AG04450 (cell line): Measurements from ENCODE around the gene STOML1. TPM values are rescaled to one million over a fixed set of nuclear protein-coding genes. Genes with fewer than 3 reads are reported as not detected.

Experiments used
- CTCF ChIA-PET: fragments of 300-600, 350-600 bp; formaldehyde crosslinking; extraction: SDS; loops from one replicate; lab custom pipeline; 2022; ENCODE audit warnings: antibody characterized with exemption, inconsistent platforms; lab: Charles Lee
- POLR2A ChIA-PET: fragments of 350-600 bp; formaldehyde crosslinking; extraction: SDS; loops from one replicate; lab custom pipeline; 2021; ENCODE audit warnings: antibody characterized with exemption, inconsistent platforms; lab: Yijun Ruan, JAX
- DNase-seq: peaks from one replicate; pipeline ENCODE4 v3.0.0-alpha.2; 2011; ENCODE audit warnings: low read depth, low spot score
- H3K27ac ChIP-seq: one replicate; pipeline ENCODE4 v1.5.1; 2012; ENCODE audit warnings: low read depth, low read length, control low read depth
- H3K27me3 ChIP-seq: one replicate; pipeline ENCODE4 v1.6.0; 2012; ENCODE audit warnings: low read length; ENCODE audit not compliant: control insufficient read depth, insufficient read depth
- H3K4me3 ChIP-seq: 2 replicates; pipeline ENCODE4 v1.5.1; 2011; ENCODE audit warnings: mild to moderate bottlenecking, low read depth, low read length, control low read depth
- H3K9me3 ChIP-seq: 2 replicates; pipeline ENCODE4 v1.5.1; 2012; ENCODE audit warnings: low read length; ENCODE audit not compliant: control insufficient read depth, insufficient read depth
- CTCF ChIP-seq: IDR thresholded peaks from 2 replicates; pipeline ENCODE4 v1.5.1; 2011; ENCODE audit warnings: low read depth, low read length, control low read depth, inconsistent platforms
- polyA plus RNA-seq: library from polyadenylated mRNA; depleted of rRNA; stranded (reverse); fragments of >200 nt; gene quantifications from 2 replicates; pipeline ENCODE4 v1.2.3, GENCODE V29; 2011

Gene STOML1
- polyA plus RNA-seq, 1 experiment: 7.3 TPM

- Histone ChIP-seq H3K27me3 (no peaks in the 10 kb centered on the region), H3K4me3 (no peak overlapping the region), H3K9me3 (no peaks in the 10 kb centered on the region), H3K27ac (no peak overlapping the region)
- TF ChIP-seq CTCF: no peak
- ChIA-PET CTCF (interaction anchor here (0.7 to 5.9 kb wide), 7 partner anchors 11 to 62 kb away, joined by 3 to 163 read pairs (median 8); no protein-coding TSS in a partner anchor), POLR2A (no interaction called here)
- no peak for DNase-seq
Observed at GRCh38 chr15:74035121-74036017, 43.3 kb upstream of the STOML1 start.

- Histone ChIP-seq H3K27me3 (no peaks in the 10 kb centered on the region), H3K9me3 (no peaks in the 10 kb centered on the region), H3K27ac (no peak overlapping the region), H3K4me3 (no peak overlapping the region)
- CTCF ChIA-PET: interaction anchor here (1.4 to 1.8 kb wide), 2 partner anchors 10 to 61 kb away, joined by 4 to 10 read pairs; no protein-coding TSS in a partner anchor
- no peak for DNase-seq
- TF ChIP-seq CTCF: no peak
- POLR2A ChIA-PET: no interaction called here
Observed at GRCh38 chr15:74034206-74034755, 42.2 kb upstream of the STOML1 start.

DNA sequence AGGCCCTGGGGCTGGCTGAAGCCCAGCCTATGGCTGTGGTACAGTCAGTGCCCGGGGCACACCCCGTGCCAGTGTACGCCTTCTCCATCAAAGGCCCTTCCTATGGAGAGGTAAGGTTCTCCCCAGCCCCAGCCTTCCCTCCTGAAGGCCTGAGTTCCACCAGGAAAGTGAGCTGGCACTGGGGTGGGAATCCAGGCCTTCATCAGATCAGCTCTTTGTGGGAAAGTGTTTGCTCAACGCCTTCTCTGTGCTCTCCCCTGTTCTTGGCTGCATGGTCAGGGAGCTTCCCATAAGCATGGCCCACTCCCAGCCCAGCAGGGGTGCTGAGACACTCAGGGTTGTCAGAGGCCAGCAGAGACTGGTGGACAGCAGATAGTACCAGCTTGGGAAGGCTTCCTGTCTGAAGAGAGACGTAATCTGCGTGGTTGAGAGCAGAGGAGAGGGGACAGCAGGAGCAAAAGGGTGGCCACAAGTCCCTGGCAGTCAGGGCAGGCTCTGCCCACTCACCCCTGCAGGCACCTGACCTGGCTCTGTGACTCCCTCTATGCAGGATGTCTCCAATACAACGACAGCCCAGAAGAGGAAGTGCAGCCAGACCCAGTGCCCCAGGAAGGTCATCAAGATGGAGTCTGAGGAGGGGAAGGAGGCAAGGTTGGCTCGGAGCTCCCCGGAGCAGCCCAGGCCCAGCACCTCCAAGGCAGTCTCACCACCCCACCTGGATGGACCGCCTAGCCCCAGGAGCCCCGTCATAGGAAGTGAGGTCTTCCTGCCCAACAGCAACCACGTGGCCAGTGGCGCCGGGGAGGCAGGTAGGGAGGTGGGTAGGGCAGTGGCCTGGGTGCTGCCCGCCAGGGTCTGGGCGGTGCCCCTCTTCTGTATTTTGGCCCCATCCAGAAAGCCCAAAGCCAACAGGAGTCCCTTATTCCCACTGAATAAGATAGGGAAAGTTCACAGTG, 40.8 kb upstream of the STOML1 start:
- no peak overlapping the region for H3K4me3 ChIP-seq
- POLR2A ChIA-PET: no interaction called here
- no peak for TF ChIP-seq CTCF
- no peak overlapping the region for H3K27ac ChIP-seq
- no peak for DNase-seq
- CTCF ChIA-PET: interaction anchor here (0.8 to 1.4 kb wide), 4 partner anchors 16 to 60 kb away, joined by 3 to 7 read pairs (median 4); no protein-coding TSS in a partner anchor
- H3K9me3 ChIP-seq: no peaks in the 10 kb centered on the region
- no peaks in the 10 kb centered on the region for H3K27me3 ChIP-seq

- DNase-seq: no peak
- no peaks in the 10 kb centered on the region for H3K9me3 ChIP-seq
- H3K4me3 ChIP-seq: no peak overlapping the region
- ChIA-PET CTCF (interaction anchor here (0.8 to 1.4 kb wide), 4 partner anchors 16 to 59 kb away, joined by 3 to 7 read pairs (median 4); no protein-coding TSS in a partner anchor), POLR2A (no interaction called here)
- no peaks in the 10 kb centered on the region for H3K27me3 ChIP-seq
- TF ChIP-seq CTCF: no peak
- H3K27ac ChIP-seq: no peak overlapping the region
Observed at GRCh38 chr15:74032046-74032445, 40.0 kb upstream of the STOML1 start.
